K562 (cell line): ENCODE data around the gene FAM20C.

ENCODE experiments used
- CEBPB ChIP-seq: fragments of 450-650 bp; IDR thresholded peaks from 2 replicates; pipeline ENCODE4 v1.6.1; 2016; ENCODE audit warnings: missing genetic modification characterization, missing compliant biosample characterization
- ELF1 ChIP-seq: fragments of 200-800 bp; sonication (Bioruptor generic); IDR thresholded peaks from 2 replicates; pipeline ENCODE4 v1.6.1; 2016; ENCODE audit warnings: missing genetic modification characterization, missing compliant biosample characterization
- EWSR1 ChIP-seq: fragments of 450-650 bp; IDR thresholded peaks from 2 replicates; pipeline ENCODE4 v1.6.1; 2018; ENCODE audit warnings: borderline replicate concordance, mild to moderate bottlenecking, low read depth, moderate library complexity; ENCODE audit not compliant: partially characterized antibody
- JUND ChIP-seq, 2 experiments: IDR thresholded peaks; 2 replicates in 1 of 2; 3 replicates in 1 of 2; pipeline ENCODE4 v1.6.1; 2011; ENCODE audit warnings: borderline replicate concordance in 2 of 2, low read depth in 2 of 2, low read length in 2 of 2, improper control_type of control experiment in 1 of 2, missing biosample characterization in 1 of 2, missing genetic modification characterization in 1 of 2, missing genetic modification reagents in 1 of 2
- MCM2 ChIP-seq: fragments of 450-650 bp; IDR thresholded peaks from 2 replicates; pipeline ENCODE4 v1.6.1; 2017; ENCODE audit warnings: low read depth, mild to moderate bottlenecking
- MTA1 ChIP-seq: fragments of 450-650 bp; IDR thresholded peaks from 2 replicates; pipeline ENCODE4 v1.6.1; 2017; ENCODE audit warnings: borderline replicate concordance
- NEUROD1 ChIP-seq: fragments of 150-350 bp; IDR thresholded peaks from 2 replicates; pipeline ENCODE4 v1.6.1; 2014; ENCODE audit warnings: borderline replicate concordance, low read length, low read depth; ENCODE audit not compliant: partially characterized antibody
- NFRKB ChIP-seq: fragments of 450-650 bp; IDR thresholded peaks from 2 replicates; pipeline ENCODE4 v1.6.1; 2016; ENCODE audit warnings: low read depth
- POLR2AphosphoS5 ChIP-seq: IDR thresholded peaks from 2 replicates; pipeline ENCODE4 v1.6.1; 2011; ENCODE audit warnings: mild to moderate bottlenecking, low read depth, low read length, moderate library complexity; ENCODE audit not compliant: control insufficient read depth, insufficient read depth
- RAD21 ChIP-seq, 2 experiments: fragments of 250-450 bp in 1 of 2; fragments of 450-650 bp in 1 of 2; sonication (Bioruptor Pico) in 1 of 2; formaldehyde crosslinking in 1 of 2; IDR thresholded peaks in 1 of 2; conservative IDR thresholded peaks in 1 of 2; 2 replicates each; pipeline versions ENCODE4 v1.4.0 to v1.8.0; 2020 to 2022; ENCODE audit warnings: mild to moderate bottlenecking in 2 of 2, moderate library complexity in 1 of 2
- SAFB2 ChIP-seq: fragments of 200-400 bp; formaldehyde crosslinking; IDR thresholded peaks from 2 replicates; pipeline ENCODE4 v1.6.1; 2018; ENCODE audit warnings: borderline replicate concordance, low read length, low read depth, moderate library complexity; ENCODE audit not compliant: severe bottlenecking
- SIN3A ChIP-seq, 2 experiments: fragments of 150-350 bp in 1 of 2; IDR thresholded peaks; 2 replicates each; pipeline ENCODE4 v1.6.1; 2011 to 2016; ENCODE audit warnings: borderline replicate concordance in 2 of 2, low read depth in 2 of 2, low read length in 2 of 2, mild to moderate bottlenecking in 2 of 2, moderate library complexity in 2 of 2; ENCODE audit not compliant: control insufficient read depth in 1 of 2
- ZNF274 ChIP-seq: IDR thresholded peaks from 2 replicates; pipeline ENCODE4 v1.6.1; 2011; ENCODE audit warnings: low read depth, mild to moderate bottlenecking, low read length, moderate library complexity, borderline replicate concordance
- TF ChIP-seq, protein P1 (sequence below): fragments of 250-450 bp; sonication (Bioruptor Pico); IDR thresholded peaks from 2 replicates; pipeline ENCODE4 v1.4.0; 2020; ENCODE audit warnings: mild to moderate bottlenecking

DNA sequence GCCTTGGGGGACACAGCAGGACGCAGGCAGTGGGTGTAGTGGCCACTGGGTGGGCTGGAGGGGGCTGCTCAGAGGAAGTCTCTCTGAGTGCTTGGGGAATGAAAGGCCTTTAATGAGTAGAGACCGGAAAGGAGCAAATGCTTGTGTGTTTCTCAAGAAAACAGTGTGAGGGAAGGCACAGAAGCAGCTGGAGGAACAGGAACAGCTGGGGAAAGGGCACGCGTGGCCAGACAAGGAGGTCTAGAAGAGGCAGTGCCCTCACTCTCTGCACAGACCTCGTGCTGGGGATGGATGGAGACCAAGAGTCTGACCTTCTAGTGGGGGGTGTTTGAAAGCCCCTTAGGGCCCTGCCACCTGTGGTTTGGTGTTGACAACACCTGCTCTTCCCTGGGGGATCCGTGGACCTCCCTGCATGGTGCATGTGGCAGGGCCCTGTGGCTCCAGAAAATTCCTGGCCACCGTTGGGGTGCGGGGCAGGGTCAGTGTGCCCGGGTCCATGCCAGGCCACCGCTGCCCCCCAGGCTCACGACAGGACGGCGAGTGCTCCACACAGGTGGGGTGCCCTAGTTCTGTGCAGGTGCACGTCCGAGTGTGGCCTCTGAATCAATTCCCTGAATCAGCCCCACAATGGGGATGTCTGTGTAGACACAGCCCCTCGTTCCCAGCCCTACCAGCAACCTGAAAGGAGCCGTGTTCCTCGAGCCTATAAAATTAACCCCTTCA, 25.9 kb upstream of the FAM20C start:
- TF ChIP-seq SAFB2 (no peak), ZNF274 (no peak), RAD21 (CRISPR knock-in tag; conservative IDR thresholded peaks at IDR 0.05 in 1 of 2, IDR thresholded peaks at IDR 0.05 in 1 of 2) (no peak), MCM2 (no peak), MTA1 (no peak), NFRKB (no peak), JUND (IDR thresholded peaks at IDR 0.05; ENCODE audit: borderline replicate concordance, low read depth, low read length) (no peak), JUND (tag; IDR thresholded peaks at IDR 0.05; ENCODE audit: borderline replicate concordance, low read depth, low read length) (no peak), NEUROD1 (no peak), CEBPB (tag) (no peak), POLR2AphosphoS5 (no peak), EWSR1 (no peak), SIN3A (IDR thresholded peaks at IDR 0.05; ENCODE audit: borderline replicate concordance in 2 of 2, control insufficient read depth in 1 of 2, low read depth in 2 of 2, low read length in 2 of 2) (no peak), ELF1 (tag) (no peak)
- TF ChIP-seq, protein P1, sequence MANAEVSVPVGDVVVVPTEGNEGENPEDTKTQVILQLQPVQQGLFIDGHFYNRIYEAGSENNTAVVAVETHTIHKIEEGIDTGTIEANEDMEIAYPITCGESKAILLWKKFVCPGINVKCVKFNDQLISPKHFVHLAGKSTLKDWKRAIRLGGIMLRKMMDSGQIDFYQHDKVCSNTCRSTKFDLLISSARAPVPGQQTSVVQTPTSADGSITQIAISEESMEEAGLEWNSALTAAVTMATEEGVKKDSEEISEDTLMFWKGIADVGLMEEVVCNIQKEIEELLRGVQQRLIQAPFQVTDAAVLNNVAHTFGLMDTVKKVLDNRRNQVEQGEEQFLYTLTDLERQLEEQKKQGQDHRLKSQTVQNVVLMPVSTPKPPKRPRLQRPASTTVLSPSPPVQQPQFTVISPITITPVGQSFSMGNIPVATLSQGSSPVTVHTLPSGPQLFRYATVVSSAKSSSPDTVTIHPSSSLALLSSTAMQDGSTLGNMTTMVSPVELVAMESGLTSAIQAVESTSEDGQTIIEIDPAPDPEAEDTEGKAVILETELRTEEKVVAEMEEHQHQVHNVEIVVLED (CRISPR knock-in tag): no peak
